SK-N-SH treated with all-trans-retinoic acid at 6 μM for 48 hours (cell line): ENCODE measurements around the gene PKIG.
A peak's percentile ranks its signal among the peaks of the same experiment; 100 is the strongest.

ENCODE experiments used
- ATAC-seq: fragments of 200-7000 bp; cut with Tn5 transposase; 3 replicates; pipeline ENCODE4 v1.9.1; 2020; ENCODE audit warnings: mild to moderate bottlenecking, moderate library complexity
- BACH2 ChIP-seq: fragments of 250-450 bp; sonication (Bioruptor Pico); IDR thresholded peaks from 2 replicates; pipeline ENCODE4 v1.9.0; 2021; ENCODE audit warnings: mild to moderate bottlenecking, borderline replicate concordance
- CSDC2 ChIP-seq: fragments of 250-450 bp; sonication (Bioruptor Pico); IDR thresholded peaks from 2 replicates; pipeline ENCODE4 v1.5.0; 2020; ENCODE audit warnings: mild to moderate bottlenecking, moderate library complexity
- CSRNP3 ChIP-seq: fragments of 250-450 bp; sonication (Bioruptor Pico); IDR thresholded peaks from 2 replicates; pipeline ENCODE4 v1.5.1; 2021; ENCODE audit warnings: mild to moderate bottlenecking, moderate library complexity
- ESRRG ChIP-seq: fragments of 250-450 bp; sonication (Bioruptor Pico); IDR thresholded peaks from 2 replicates; pipeline ENCODE4 v1.6.1; 2021; ENCODE audit warnings: mild to moderate bottlenecking
- OSR1 ChIP-seq: fragments of 250-450 bp; sonication (Bioruptor Pico); IDR thresholded peaks from 2 replicates; pipeline ENCODE4 v1.8.0; 2022; ENCODE audit warnings: moderate library complexity, mild to moderate bottlenecking, inconsistent platforms
- PATZ1 ChIP-seq: fragments of 250-450 bp; sonication (Bioruptor Pico); IDR thresholded peaks from 2 replicates; pipeline ENCODE4 v1.8.0; 2020; ENCODE audit warnings: mild to moderate bottlenecking, moderate library complexity, borderline replicate concordance
- PPARA ChIP-seq: fragments of 250-450 bp; sonication (Bioruptor Pico); IDR thresholded peaks from 2 replicates; pipeline ENCODE4 v1.5.0; 2020; ENCODE audit warnings: mild to moderate bottlenecking, borderline replicate concordance
- RARB ChIP-seq: fragments of 250-450 bp; sonication (Bioruptor Pico); IDR thresholded peaks from 2 replicates; pipeline ENCODE4 v1.8.0; 2021; ENCODE audit warnings: mild to moderate bottlenecking, moderate library complexity
- TCF4 ChIP-seq: fragments of 250-450 bp; sonication (Bioruptor Pico); IDR thresholded peaks from 2 replicates; pipeline ENCODE4 v1.8.0; 2021; ENCODE audit warnings: mild to moderate bottlenecking, moderate library complexity, borderline replicate concordance
- TOX ChIP-seq: fragments of 250-450 bp; sonication (Bioruptor Pico); IDR thresholded peaks from 2 replicates; pipeline ENCODE4 v1.8.0; 2021; ENCODE audit warnings: mild to moderate bottlenecking, moderate library complexity, borderline replicate concordance
- ZC3H10 ChIP-seq: fragments of 250-450 bp; sonication (Bioruptor Pico); IDR thresholded peaks from 2 replicates; pipeline ENCODE4 v1.5.1; 2021; ENCODE audit warnings: mild to moderate bottlenecking, moderate library complexity
- ZFP3 ChIP-seq: fragments of 250-450 bp; sonication (Bioruptor Pico); IDR thresholded peaks from 2 replicates; pipeline ENCODE4 v1.5.0; 2020; ENCODE audit warnings: mild to moderate bottlenecking, moderate library complexity
- ZFP30 ChIP-seq: fragments of 450-650 bp; formaldehyde crosslinking; IDR thresholded peaks from 2 replicates; pipeline ENCODE4 v1.5.0; 2022; ENCODE audit warnings: mild to moderate bottlenecking, moderate library complexity
- ZNF70 ChIP-seq: fragments of 450-650 bp; formaldehyde crosslinking; IDR thresholded peaks from 2 replicates; pipeline ENCODE4 v1.5.0; 2020; ENCODE audit warnings: mild to moderate bottlenecking, moderate library complexity
- TF ChIP-seq, protein P1 (sequence below): fragments of 250-450 bp; sonication (Bioruptor Pico); IDR thresholded peaks from 2 replicates; pipeline ENCODE4 v1.5.1; 2020; ENCODE audit warnings: low read depth, mild to moderate bottlenecking, moderate library complexity
- TF ChIP-seq, protein P2 (sequence below): fragments of 250-450 bp; sonication (Bioruptor Pico); IDR thresholded peaks from 2 replicates; pipeline ENCODE4 v1.8.0; 2021; ENCODE audit warnings: low read depth, mild to moderate bottlenecking, moderate library complexity, borderline replicate concordance
- TF ChIP-seq, protein P3 (sequence below): fragments of 250-450 bp; sonication (Bioruptor Pico); IDR thresholded peaks from 2 replicates; pipeline ENCODE4 v1.5.0; 2020; ENCODE audit warnings: mild to moderate bottlenecking, moderate library complexity

Gene PKIG

GRCh38 chr20:44637042-44637441 is 54.7 kb downstream of the PKIG start:
- TF ChIP-seq BACH2 (CRISPR knock-in tag) (no peak), ZFP30 (CRISPR knock-in tag) (no peak), ESRRG (no peak), OSR1 (CRISPR knock-in tag) (no peak)
- no peak for ATAC-seq

- TF ChIP-seq ZFP3 (CRISPR knock-in tag) (no peak), OSR1 (CRISPR knock-in tag) (no peak), CSDC2 (CRISPR knock-in tag) (no peak), PPARA (no peak), CSRNP3 (CRISPR knock-in tag) (no peak)
- TF ChIP-seq, protein P1, sequence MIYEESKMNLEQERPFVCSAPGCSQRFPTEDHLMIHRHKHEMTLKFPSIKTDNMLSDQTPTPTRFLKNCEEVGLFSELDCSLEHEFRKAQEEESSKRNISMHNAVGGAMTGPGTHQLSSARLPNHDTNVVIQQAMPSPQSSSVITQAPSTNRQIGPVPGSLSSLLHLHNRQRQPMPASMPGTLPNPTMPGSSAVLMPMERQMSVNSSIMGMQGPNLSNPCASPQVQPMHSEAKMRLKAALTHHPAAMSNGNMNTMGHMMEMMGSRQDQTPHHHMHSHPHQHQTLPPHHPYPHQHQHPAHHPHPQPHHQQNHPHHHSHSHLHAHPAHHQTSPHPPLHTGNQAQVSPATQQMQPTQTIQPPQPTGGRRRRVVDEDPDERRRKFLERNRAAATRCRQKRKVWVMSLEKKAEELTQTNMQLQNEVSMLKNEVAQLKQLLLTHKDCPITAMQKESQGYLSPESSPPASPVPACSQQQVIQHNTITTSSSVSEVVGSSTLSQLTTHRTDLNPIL (CRISPR knock-in tag) = no peak
Measured at GRCh38 chr20:44637522-44638372, 55.4 kb downstream of the PKIG start.

DNA sequence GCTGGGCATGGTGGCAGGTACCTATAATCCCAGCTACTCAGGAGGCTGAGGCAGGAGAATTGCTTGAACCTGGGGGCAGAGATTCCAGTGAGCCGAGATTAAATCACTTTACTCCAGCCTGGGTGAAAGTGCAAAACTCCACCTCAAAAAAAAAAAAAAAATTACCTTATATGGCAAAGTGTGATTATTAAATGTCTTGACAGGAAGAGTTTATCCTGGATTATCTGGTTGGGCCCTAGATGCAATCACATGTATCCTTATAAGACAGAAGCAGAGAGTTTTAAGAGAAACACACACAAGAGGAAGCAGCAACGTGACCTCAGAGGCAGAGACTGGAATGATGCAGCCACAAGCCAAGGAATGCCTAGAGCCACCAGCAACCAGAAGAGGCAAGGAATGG is 58.1 kb downstream of the PKIG start:
- TF ChIP-seq TOX (CRISPR knock-in tag) = no peak
- no peak for TF ChIP-seq ZFP30 (CRISPR knock-in tag)
- TF ChIP-seq ZFP3 (CRISPR knock-in tag) = no peak
- no peak for TF ChIP-seq CSRNP3 (CRISPR knock-in tag)
- no peak for TF ChIP-seq ZNF70 (CRISPR knock-in tag)
- no peak for ATAC-seq

More at GRCh38 chr20:44637522-44638372, 55.4 kb downstream of the PKIG start:
- no peak for ATAC-seq

DNA sequence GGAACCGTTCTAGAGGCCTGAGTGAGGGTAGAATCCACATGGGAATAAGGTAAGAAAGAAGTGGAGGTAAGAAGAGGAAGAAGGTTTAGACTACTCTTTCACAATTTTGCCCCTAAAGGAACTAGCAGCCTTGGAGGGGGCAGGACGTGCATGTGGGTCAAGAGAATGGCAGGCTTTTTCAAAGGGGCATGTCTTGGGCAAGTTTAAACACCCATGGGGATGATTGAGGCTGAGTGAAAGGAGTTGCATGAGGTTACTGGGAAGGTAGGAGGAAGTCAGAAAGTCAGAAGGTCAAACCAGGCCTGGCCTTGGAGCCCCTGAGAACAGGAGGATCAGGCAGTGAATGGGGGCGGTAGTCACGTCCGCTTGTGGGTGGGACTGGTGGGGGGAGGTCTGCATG is 58.9 kb downstream of the PKIG start:
- no peak for ATAC-seq
- TF ChIP-seq PATZ1 = no peak
- TF ChIP-seq ZC3H10 (CRISPR knock-in tag) = no peak
- TF ChIP-seq PPARA = no peak
- TF ChIP-seq RARB (CRISPR knock-in tag) = no peak
- TF ChIP-seq BACH2 (CRISPR knock-in tag) = no peak
- no peak for TF ChIP-seq TCF4

DNA sequence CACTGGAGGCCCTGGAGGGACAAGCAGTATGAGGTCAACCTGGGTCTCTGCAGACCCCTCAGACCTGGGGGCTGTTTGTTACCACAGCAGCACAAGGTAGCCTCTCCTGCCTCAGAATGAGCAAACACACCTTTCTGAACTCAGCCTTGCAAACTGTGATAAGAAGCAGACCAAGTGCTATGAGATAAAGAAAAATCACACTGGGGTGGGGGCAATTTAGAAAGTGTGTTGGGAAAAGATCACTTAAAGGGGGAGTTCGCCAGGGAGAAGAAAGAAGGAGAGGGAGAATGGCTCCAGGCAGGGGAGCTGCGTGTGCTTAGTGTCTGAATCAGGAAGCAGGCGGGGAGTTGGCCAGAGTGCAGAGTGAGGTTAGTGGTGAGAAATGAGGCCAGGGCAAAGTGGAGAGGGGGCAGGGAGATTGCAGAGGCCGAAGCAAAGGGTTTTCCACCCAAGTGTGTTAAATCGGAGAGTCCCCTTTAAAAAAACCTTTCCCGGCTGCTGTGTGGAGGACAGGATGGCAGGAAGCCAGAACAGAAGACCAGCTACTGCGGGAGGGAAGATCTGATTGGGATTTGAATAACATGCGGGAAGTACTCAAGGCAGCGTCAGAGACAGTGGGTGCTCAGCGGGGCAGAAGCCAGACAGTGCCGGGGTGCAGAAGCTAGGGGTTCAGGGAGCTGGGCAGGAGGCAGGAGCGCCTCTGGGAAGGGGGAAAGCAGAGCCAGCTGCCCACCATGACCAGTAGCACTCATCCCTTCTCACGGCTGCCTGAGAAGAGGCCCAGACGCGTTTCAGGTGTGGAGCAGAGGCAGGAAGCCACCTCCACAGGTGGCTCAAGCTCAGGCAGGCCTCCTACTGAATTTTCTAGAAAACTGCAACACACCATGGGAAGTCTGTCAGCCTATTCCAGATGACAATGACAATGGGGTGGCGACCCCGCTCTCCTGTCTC is 60.1 kb downstream of the PKIG start:
- peak; percentile 84 for ATAC-seq
- TF ChIP-seq RARB (CRISPR knock-in tag) (no peak), ZC3H10 (CRISPR knock-in tag) (no peak), BACH2 (CRISPR knock-in tag) (no peak), PATZ1 (no peak)
- TF ChIP-seq, protein P2, sequence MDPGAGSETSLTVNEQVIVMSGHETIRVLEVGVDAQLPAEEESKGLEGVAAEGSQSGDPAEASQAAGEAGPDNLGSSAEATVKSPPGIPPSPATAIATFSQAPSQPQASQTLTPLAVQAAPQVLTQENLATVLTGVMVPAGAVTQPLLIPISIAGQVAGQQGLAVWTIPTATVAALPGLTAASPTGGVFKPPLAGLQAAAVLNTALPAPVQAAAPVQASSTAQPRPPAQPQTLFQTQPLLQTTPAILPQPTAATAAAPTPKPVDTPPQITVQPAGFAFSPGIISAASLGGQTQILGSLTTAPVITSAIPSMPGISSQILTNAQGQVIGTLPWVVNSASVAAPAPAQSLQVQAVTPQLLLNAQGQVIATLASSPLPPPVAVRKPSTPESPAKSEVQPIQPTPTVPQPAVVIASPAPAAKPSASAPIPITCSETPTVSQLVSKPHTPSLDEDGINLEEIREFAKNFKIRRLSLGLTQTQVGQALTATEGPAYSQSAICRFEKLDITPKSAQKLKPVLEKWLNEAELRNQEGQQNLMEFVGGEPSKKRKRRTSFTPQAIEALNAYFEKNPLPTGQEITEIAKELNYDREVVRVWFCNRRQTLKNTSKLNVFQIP (CRISPR knock-in tag) = no peak
- TF ChIP-seq, protein P3, sequence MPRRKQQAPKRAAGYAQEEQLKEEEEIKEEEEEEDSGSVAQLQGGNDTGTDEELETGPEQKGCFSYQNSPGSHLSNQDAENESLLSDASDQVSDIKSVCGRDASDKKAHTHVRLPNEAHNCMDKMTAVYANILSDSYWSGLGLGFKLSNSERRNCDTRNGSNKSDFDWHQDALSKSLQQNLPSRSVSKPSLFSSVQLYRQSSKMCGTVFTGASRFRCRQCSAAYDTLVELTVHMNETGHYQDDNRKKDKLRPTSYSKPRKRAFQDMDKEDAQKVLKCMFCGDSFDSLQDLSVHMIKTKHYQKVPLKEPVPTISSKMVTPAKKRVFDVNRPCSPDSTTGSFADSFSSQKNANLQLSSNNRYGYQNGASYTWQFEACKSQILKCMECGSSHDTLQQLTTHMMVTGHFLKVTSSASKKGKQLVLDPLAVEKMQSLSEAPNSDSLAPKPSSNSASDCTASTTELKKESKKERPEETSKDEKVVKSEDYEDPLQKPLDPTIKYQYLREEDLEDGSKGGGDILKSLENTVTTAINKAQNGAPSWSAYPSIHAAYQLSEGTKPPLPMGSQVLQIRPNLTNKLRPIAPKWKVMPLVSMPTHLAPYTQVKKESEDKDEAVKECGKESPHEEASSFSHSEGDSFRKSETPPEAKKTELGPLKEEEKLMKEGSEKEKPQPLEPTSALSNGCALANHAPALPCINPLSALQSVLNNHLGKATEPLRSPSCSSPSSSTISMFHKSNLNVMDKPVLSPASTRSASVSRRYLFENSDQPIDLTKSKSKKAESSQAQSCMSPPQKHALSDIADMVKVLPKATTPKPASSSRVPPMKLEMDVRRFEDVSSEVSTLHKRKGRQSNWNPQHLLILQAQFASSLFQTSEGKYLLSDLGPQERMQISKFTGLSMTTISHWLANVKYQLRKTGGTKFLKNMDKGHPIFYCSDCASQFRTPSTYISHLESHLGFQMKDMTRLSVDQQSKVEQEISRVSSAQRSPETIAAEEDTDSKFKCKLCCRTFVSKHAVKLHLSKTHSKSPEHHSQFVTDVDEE (CRISPR knock-in tag) = no peak
